Activated T-cell treated with anti-CD3 and anti-CD28 coated beads for 1 hour (primary cell): ENCODE results near the gene CCSAP.
"Not testable (repeated sequence)": the region's sequence is repeated elsewhere in the genome, so short reads cannot be mapped to it uniquely, and the experiment has no call there.

Source experiments
- DNase-seq: peaks from one replicate; pipeline ENCODE4 v3.0.0-alpha.2; 2020; ENCODE audit warnings: low read depth

Gene CCSAP

GRCh38 chr1:229364207-229365065 is 21.6 kb upstream of the CCSAP start:
- DNase-seq = no peak

- no peak for DNase-seq
These were observed 20.9 kb upstream of the CCSAP start for GRCh38 chr1:229363723-229364122.

GRCh38 chr1:229360420-229360819 is 17.6 kb upstream of the CCSAP start:
- DNase-seq = no peak

- DNase-seq = no peak
These were observed 12.8 kb upstream of the CCSAP start for GRCh38 chr1:229355661-229356060.

- no peak for DNase-seq
These were observed 11.4 kb upstream of the CCSAP start for GRCh38 chr1:229354226-229354625.

- no peak for DNase-seq
These were observed 10.1 kb upstream of the CCSAP start for GRCh38 chr1:229352975-229353374.

- DNase-seq = no peak
These were observed 6.9 kb upstream of the CCSAP start for GRCh38 chr1:229349463-229350385.

- no peak for DNase-seq
These were observed 4.7 kb upstream of the CCSAP start for GRCh38 chr1:229347528-229347927.

- DNase-seq = no peak
These were observed 2.3 kb upstream of the CCSAP start for GRCh38 chr1:229344937-229345684.

GRCh38 chr1:229344139-229344538 is 1.3 kb upstream of the CCSAP start:
- no peak for DNase-seq

- peak; percentile 75 for DNase-seq
These were observed 832 bp downstream of the CCSAP start for GRCh38 chr1:229341774-229342655.

- DNase-seq = no peak
These were observed 2.4 kb downstream of the CCSAP start for GRCh38 chr1:229340496-229340895.

- DNase-seq = no peak
These were observed 3.3 kb downstream of the CCSAP start for GRCh38 chr1:229339520-229339919.

GRCh38 chr1:229339086-229339485 is 3.8 kb downstream of the CCSAP start:
- no peak for DNase-seq

- DNase-seq = no peak
These were observed 6.5 kb downstream of the CCSAP start for GRCh38 chr1:229336345-229336744.

- no peak for DNase-seq
These were observed 8.1 kb downstream of the CCSAP start for GRCh38 chr1:229334716-229335115.

GRCh38 chr1:229334269-229334668 is 8.6 kb downstream of the CCSAP start:
- DNase-seq = no peak

- no peak for DNase-seq
These were observed 14.1 kb downstream of the CCSAP start for GRCh38 chr1:229328598-229329362.

- DNase-seq = not testable (repeated sequence)
These were observed 15.1 kb downstream of the CCSAP start for GRCh38 chr1:229327765-229328164.

- no peak for DNase-seq
These were observed 16.2 kb downstream of the CCSAP start for GRCh38 chr1:229326601-229327000.
